SKM-1 treated with dmso at 0.1 percent for 144 hours (cell line): ENCODE measurements around the gene MRTFA.

Experiments
- DNase-seq: peaks from one replicate; lab custom pipeline; 2025; ENCODE audit not compliant: unreplicated experiment; lab: John Stamatoyannopoulos, UW

The MRTFA gene

GRCh38 chr22:40433416-40434090 lies 203.0 kb downstream of the MRTFA start:
- no peak for DNase-seq

GRCh38 chr22:40432625-40433024 lies 203.9 kb downstream of the MRTFA start:
- DNase-seq = no peak

GRCh38 chr22:40432157-40432556 lies 204.4 kb downstream of the MRTFA start:
- DNase-seq = no peak

GRCh38 chr22:40430991-40431390 lies 205.5 kb downstream of the MRTFA start:
- no peak for DNase-seq

- no peak for DNase-seq
Observed at GRCh38 chr22:40429481-40429880, 207.0 kb downstream of the MRTFA start.

- no peak for DNase-seq
Observed at GRCh38 chr22:40428796-40429195, 207.7 kb downstream of the MRTFA start.

GRCh38 chr22:40426594-40427333 lies 209.8 kb downstream of the MRTFA start:
- DNase-seq = no peak

- DNase-seq = no peak
Observed at GRCh38 chr22:40425082-40425481, 211.4 kb downstream of the MRTFA start.

GRCh38 chr22:40423882-40424640 lies 212.5 kb downstream of the MRTFA start:
- no peak for DNase-seq

GRCh38 chr22:40423310-40423688 lies 213.2 kb downstream of the MRTFA start:
- DNase-seq = no peak

- DNase-seq = no peak
Observed at GRCh38 chr22:40422558-40423309, 213.8 kb downstream of the MRTFA start.

GRCh38 chr22:40421941-40422340 lies 214.6 kb downstream of the MRTFA start:
- DNase-seq = no peak

- no peak for DNase-seq
Observed at GRCh38 chr22:40421082-40421350, 215.5 kb downstream of the MRTFA start.

GRCh38 chr22:40420341-40421081 lies 216.0 kb downstream of the MRTFA start:
- no peak for DNase-seq

GRCh38 chr22:40419718-40420117 lies 216.8 kb downstream of the MRTFA start:
- DNase-seq = no peak

- no peak for DNase-seq
Observed at GRCh38 chr22:40418366-40419201, 217.9 kb downstream of the MRTFA start.

- DNase-seq = no peak
Observed at GRCh38 chr22:40417881-40418280, 218.6 kb downstream of the MRTFA start.

- no peak for DNase-seq
Observed at GRCh38 chr22:40417041-40417440, 219.5 kb downstream of the MRTFA start.

GRCh38 chr22:40416636-40417035 lies 219.9 kb downstream of the MRTFA start:
- DNase-seq = no peak

GRCh38 chr22:40416267-40416570 lies 220.3 kb downstream of the MRTFA start:
- no peak for DNase-seq
